PC-3 (cell line): ENCODE measurements around the gene FAM229B. TPM values are rescaled to one million over a fixed set of nuclear protein-coding genes. Genes with fewer than 3 reads are reported as not detected.

Source experiments
- ATAC-seq: fragments of 200-7000 bp; cut with Tn5 transposase; 2 replicates; pipeline ENCODE4 v1.9.1; 2020; ENCODE audit warnings: mild to moderate bottlenecking, moderate library complexity
- BruUV-seq: library from RNA; stranded (reverse); fragments of 400-500 nt; replicated peaks from 2 replicates; lab custom pipeline; 2021; lab: Mats Ljungman, UMichigan
- CTCF ChIA-PET: fragments of 300-600 bp; sonication (Branson Sonifier 250); formaldehyde crosslinking; loops from one replicate; lab custom pipeline; 2022; ENCODE audit warnings: antibody characterized with exemption; lab: Charles Lee
- POLR2A ChIA-PET: fragments of 300-600 bp; sonication (Branson Sonifier 250); formaldehyde crosslinking; loops from one replicate; lab custom pipeline; 2022; ENCODE audit warnings: antibody characterized with exemption; ENCODE audit not compliant: unreplicated experiment; lab: Charles Lee
- DNase-seq: peaks from one replicate; pipeline ENCODE4 v3.0.0-alpha.2; 2015
- H2AFZ ChIP-seq: fragments of 300-600 bp; sonication (generic); 2 replicates; pipeline ENCODE4 v1.6.0; 2016; ENCODE audit warnings: antibody characterized with exemption, low read length
- H3F3A ChIP-seq: fragments of 300-600 bp; sonication (generic); one replicate; pipeline ENCODE4 v1.6.0; 2017; ENCODE audit warnings: antibody characterized with exemption, low read length, control low read depth, mild to moderate bottlenecking; ENCODE audit not compliant: unreplicated experiment
- H3K27ac ChIP-seq: fragments of 300-600 bp; sonication (generic); 2 replicates; pipeline ENCODE4 v1.5.1; 2016; ENCODE audit warnings: mild to moderate bottlenecking, low read length
- H3K27me3 ChIP-seq: fragments of 300-600 bp; sonication (generic); 2 replicates; pipeline ENCODE4 v1.6.1; 2016; ENCODE audit warnings: low read length, mixed read lengths
- H3K36me3 ChIP-seq: fragments of 300-600 bp; sonication (generic); 2 replicates; pipeline ENCODE4 v1.6.1; 2016; ENCODE audit warnings: low read depth, mixed run types, low read length, mixed read lengths
- H3K4me1 ChIP-seq: fragments of 300-600 bp; sonication (generic); 2 replicates; pipeline ENCODE4 v1.5.1; 2016; ENCODE audit warnings: low read length; ENCODE audit not compliant: insufficient read depth
- H3K4me2 ChIP-seq: fragments of 300-600 bp; sonication (generic); 2 replicates; pipeline ENCODE4 v1.6.0; 2016; ENCODE audit warnings: low read length
- H3K4me3 ChIP-seq: fragments of 300-600 bp; sonication (generic); 2 replicates; pipeline ENCODE4 v1.5.1; 2016; ENCODE audit warnings: mild to moderate bottlenecking, low read length, mixed read lengths
- H3K79me2 ChIP-seq: fragments of 300-600 bp; sonication (generic); 2 replicates; pipeline ENCODE4 v1.6.1; 2017; ENCODE audit warnings: low read length, mixed read lengths
- H3K9ac ChIP-seq: fragments of 300-600 bp; sonication (generic); 2 replicates; pipeline ENCODE4 v1.6.0; 2016; ENCODE audit warnings: mild to moderate bottlenecking, low read length
- H3K9me2 ChIP-seq: fragments of 300-600 bp; sonication (generic); replicated peaks from 2 replicates; pipeline ENCODE4 v1.6.1; 2016; ENCODE audit warnings: mixed run types, low read length, mixed read lengths
- H3K9me3 ChIP-seq: fragments of 300-600 bp; sonication (generic); 2 replicates; pipeline ENCODE4 v1.6.1; 2016; ENCODE audit warnings: low read length, mixed read lengths
- H4K20me1 ChIP-seq: fragments of 300-600 bp; sonication (generic); 2 replicates; pipeline ENCODE4 v1.6.1; 2016; ENCODE audit warnings: low read length, mixed read lengths
- EZH2 ChIP-seq: fragments of 300-600 bp; sonication (generic); IDR thresholded peaks from one replicate; pipeline ENCODE4 v1.6.1; 2017; ENCODE audit warnings: antibody characterized with exemption, mild to moderate bottlenecking, low read length; ENCODE audit not compliant: unreplicated experiment
- EZH2phosphoT487 ChIP-seq: fragments of 300-600 bp; sonication (generic); IDR thresholded peaks from 2 replicates; pipeline ENCODE4 v1.6.1; 2018; ENCODE audit warnings: mild to moderate bottlenecking, antibody characterized with exemption, low read length, borderline replicate concordance
- intact Hi-C: fragments of 100-400 bp; cut with micrococcal nuclease; formaldehyde crosslinking; loops from 2 replicates; pipeline ENCODE4 v1.9.0; 2023
- total RNA-seq: library from RNA; depleted of rRNA; stranded (reverse); fragments of >200 nt; gene quantifications from 2 replicates; pipeline ENCODE4 v1.2.3, GENCODE V29; 2014
- TF ChIP-seq, protein P1 (sequence below): fragments of 300-600 bp; sonication (generic); conservative IDR thresholded peaks from 2 replicates; pipeline ENCODE4 v1.5.1; 2017; ENCODE audit warnings: antibody characterized with exemption, low read depth, mild to moderate bottlenecking, low read length

FAM229B gene
- total RNA-seq, 1 experiment from 2014 or later, result 6.7 TPM

DNA sequence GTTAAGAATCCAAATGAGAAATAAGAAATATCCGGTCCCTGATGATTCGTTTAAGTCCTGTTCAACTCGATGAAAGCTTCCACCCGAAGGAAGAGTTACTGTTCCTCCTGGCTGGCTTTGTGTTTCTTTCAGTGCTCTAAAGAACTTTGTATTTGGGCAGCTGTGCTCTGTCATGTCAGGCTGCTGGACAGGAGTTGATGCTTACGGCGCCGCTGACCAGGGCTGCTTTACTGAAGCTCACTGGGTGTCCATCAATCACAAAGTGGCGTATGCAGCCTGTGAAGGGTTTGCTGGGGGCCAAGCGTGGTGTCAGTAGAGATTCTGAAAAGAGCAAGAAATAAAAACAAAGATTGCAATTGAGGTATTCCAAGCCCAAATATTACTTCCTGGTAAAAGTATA lies 21.9 kb downstream of the FAM229B start:
- Histone ChIP-seq H3F3A (no peaks in the 10 kb centered on the region), H3K36me3 (no peaks in the 10 kb centered on the region), H3K27ac (no peak overlapping the region), H3K4me2 (no peak overlapping the region), H3K79me2 (no peaks in the 10 kb centered on the region), H3K4me1 (no peaks in the 10 kb centered on the region), H3K4me3 (no peak overlapping the region), H3K9me3 (no peaks in the 10 kb centered on the region), H4K20me1 (no peaks in the 10 kb centered on the region), H2AFZ (no peak overlapping the region), H3K27me3 (no peaks in the 10 kb centered on the region), H3K9me2 (no peaks in the 10 kb centered on the region), H3K9ac (no peak overlapping the region)
- ChIA-PET CTCF (no interaction called here), POLR2A (no interaction called here)
- no TSS peak for BruUV-seq
- intact Hi-C loops, result no loop called here
- no peak for ATAC-seq
- DNase-seq, result no peak
- TF ChIP-seq EZH2, result no peak
- no peak for TF ChIP-seq EZH2phosphoT487
- TF ChIP-seq, protein P1, sequence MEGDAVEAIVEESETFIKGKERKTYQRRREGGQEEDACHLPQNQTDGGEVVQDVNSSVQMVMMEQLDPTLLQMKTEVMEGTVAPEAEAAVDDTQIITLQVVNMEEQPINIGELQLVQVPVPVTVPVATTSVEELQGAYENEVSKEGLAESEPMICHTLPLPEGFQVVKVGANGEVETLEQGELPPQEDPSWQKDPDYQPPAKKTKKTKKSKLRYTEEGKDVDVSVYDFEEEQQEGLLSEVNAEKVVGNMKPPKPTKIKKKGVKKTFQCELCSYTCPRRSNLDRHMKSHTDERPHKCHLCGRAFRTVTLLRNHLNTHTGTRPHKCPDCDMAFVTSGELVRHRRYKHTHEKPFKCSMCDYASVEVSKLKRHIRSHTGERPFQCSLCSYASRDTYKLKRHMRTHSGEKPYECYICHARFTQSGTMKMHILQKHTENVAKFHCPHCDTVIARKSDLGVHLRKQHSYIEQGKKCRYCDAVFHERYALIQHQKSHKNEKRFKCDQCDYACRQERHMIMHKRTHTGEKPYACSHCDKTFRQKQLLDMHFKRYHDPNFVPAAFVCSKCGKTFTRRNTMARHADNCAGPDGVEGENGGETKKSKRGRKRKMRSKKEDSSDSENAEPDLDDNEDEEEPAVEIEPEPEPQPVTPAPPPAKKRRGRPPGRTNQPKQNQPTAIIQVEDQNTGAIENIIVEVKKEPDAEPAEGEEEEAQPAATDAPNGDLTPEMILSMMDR, result no peak

DNA sequence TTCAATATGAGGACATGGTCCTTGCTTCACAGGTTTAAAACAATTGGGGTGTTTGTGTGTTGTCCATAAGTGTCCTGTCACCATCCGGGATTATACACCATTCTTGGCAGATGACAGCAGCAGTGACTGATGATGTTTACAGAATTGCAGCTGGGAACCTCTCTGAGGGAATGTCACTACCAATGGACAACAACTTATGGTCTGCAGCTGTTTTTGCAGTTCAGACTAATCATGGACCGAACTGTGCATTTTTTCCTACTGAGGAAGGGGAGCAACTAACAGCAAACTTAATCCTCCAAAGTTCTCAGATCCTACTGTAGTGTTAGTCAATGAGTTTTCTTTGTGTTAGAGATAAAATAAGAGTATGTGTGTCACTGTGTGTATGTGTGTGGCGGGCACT lies 26.0 kb downstream of the FAM229B start:
- Histone ChIP-seq H3K4me2 (no peak overlapping the region), H3F3A (no peaks in the 10 kb centered on the region), H2AFZ (no peak overlapping the region), H3K9me3 (no peaks in the 10 kb centered on the region), H3K9me2 (no peaks in the 10 kb centered on the region), H3K27me3 (no peaks in the 10 kb centered on the region), H3K79me2 (no peaks in the 10 kb centered on the region), H3K4me1 (peaks cover 14% of the 10 kb centered on the region), H3K27ac (no peak overlapping the region), H3K4me3 (no peak overlapping the region), H3K36me3 (no peaks in the 10 kb centered on the region), H3K9ac (no peak overlapping the region), H4K20me1 (no peaks in the 10 kb centered on the region)
- intact Hi-C loops, result no loop called here
- BruUV-seq, result no TSS peak
- DNase-seq, result no peak
- TF ChIP-seq, protein P1, result no peak
- TF ChIP-seq EZH2 (no peak), EZH2phosphoT487 (no peak)
- POLR2A ChIA-PET, result no interaction called here
- ATAC-seq, result no peak
- CTCF ChIA-PET, result no interaction called here

GRCh38 chr6:112113918-112114317 lies 26.5 kb downstream of the FAM229B start:
- H3K79me2 ChIP-seq, result no peaks in the 10 kb centered on the region
- no peaks in the 10 kb centered on the region for H3K27me3 ChIP-seq
- no peak overlapping the region for H3K9ac ChIP-seq
- peaks cover 14% of the 10 kb centered on the region for H3K4me1 ChIP-seq
- H3K27ac ChIP-seq, result no peak overlapping the region
- H3K4me2 ChIP-seq, result no peak overlapping the region
- no peaks in the 10 kb centered on the region for H3K9me3 ChIP-seq
- TF ChIP-seq, protein P1, result no peak
- TF ChIP-seq EZH2phosphoT487, result no peak
- no peak for TF ChIP-seq EZH2
- no peaks in the 10 kb centered on the region for H3F3A ChIP-seq
- no TSS peak for BruUV-seq
- no peaks in the 10 kb centered on the region for H3K36me3 ChIP-seq
- H2AFZ ChIP-seq, result no peak overlapping the region
- intact Hi-C loops, result no loop called here
- POLR2A ChIA-PET, result no interaction called here
- no peaks in the 10 kb centered on the region for H3K9me2 ChIP-seq
- DNase-seq (no peak), ATAC-seq (no peak)
- CTCF ChIA-PET, result no interaction called here
- no peak overlapping the region for H3K4me3 ChIP-seq
- no peaks in the 10 kb centered on the region for H4K20me1 ChIP-seq
